Activated CD4-positive, alpha-beta memory T cell treated with anti-CD3 and anti-CD28 coated beads for 36 hours (primary cell): ENCODE results near the gene ZCCHC8. TPM values are rescaled to one million over a fixed set of nuclear protein-coding genes. Genes with fewer than 3 reads are reported as not detected.
"Not testable (repeated sequence)": the region's sequence is repeated elsewhere in the genome, so short reads cannot be mapped to it uniquely, and the experiment has no call there.

Source experiments
- CTCF ChIA-PET: fragments of 350-600 bp; sonication (Branson Sonifier 250); formaldehyde crosslinking; loops from one replicate; lab custom pipeline; 2021; ENCODE audit warnings: antibody characterized with exemption, inconsistent platforms; lab: Charles Lee
- POLR2A ChIA-PET: fragments of 350-600 bp; sonication (Branson Sonifier 250); formaldehyde crosslinking; loops from one replicate; lab custom pipeline; 2021; ENCODE audit warnings: antibody characterized with exemption; lab: Charles Lee
- DNase-seq: peaks from one replicate; pipeline ENCODE4 v3.0.0-alpha.2; 2020
- H3K27ac Mint-ChIP-seq: one replicate; pipeline ENCODE4 v1.8.0; 2021; ENCODE audit warnings: mixed read lengths
- H3K27me3 Mint-ChIP-seq: one replicate; pipeline ENCODE4 v1.8.0; 2021; ENCODE audit warnings: mixed read lengths
- H3K36me3 Mint-ChIP-seq: one replicate; pipeline ENCODE4 v1.8.0; 2021; ENCODE audit warnings: mixed read lengths
- H3K4me1 Mint-ChIP-seq: one replicate; pipeline ENCODE4 v1.8.0; 2021; ENCODE audit warnings: low read depth, mixed read lengths
- H3K4me3 Mint-ChIP-seq: one replicate; pipeline ENCODE4 v1.8.0; 2021; ENCODE audit warnings: mild to moderate bottlenecking, mixed read lengths
- H3K9me3 Mint-ChIP-seq: one replicate; pipeline ENCODE4 v1.8.0; 2021; ENCODE audit warnings: mixed read lengths
- intact Hi-C: fragments of 100-400 bp; cut with micrococcal nuclease; formaldehyde crosslinking; loops from one replicate; pipeline ENCODE4 v1.15.1; 2023
- total RNA-seq, 2 experiments: library from RNA; stranded (reverse); gene quantifications; one replicate each; pipeline ENCODE4 v1.2.3, GENCODE V29; 2021

The ZCCHC8 gene
- total RNA-seq, 2 experiments from 2014 or later = 27.7 to 28.5 TPM

DNA sequence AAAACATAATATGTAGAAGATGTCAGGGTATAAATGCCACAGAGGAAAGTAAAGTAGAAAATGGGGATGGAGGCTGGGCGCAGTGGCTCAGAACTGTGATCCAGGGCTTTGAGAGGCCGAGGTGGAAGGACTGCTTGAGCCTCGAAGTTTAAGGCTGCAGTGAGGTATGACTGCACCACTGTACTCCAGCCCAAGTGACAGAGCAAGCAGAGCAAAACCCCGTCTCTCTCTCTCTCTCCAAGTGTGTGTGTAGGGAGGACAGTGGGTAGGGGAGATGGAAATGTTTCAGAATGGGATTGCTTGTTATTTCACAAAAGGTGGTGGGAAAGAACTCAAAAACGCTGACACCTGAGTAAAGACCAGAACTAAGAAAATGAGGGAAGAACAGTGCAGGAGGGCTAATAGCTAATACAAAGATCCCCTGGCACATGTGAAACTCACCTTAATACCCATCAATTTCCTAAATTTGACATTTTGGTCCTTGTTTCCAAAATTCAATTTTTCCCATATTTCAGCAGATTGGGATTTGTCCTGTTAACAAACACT lies 5.7 kb upstream of the ZCCHC8 start:
- intact Hi-C loops = no loop called here
- peak overlapping the region; percentile 34 for H3K27ac Mint-ChIP-seq
- no peak for DNase-seq
- peaks cover 55% of the 10 kb centered on the region for H3K36me3 Mint-ChIP-seq
- CTCF ChIA-PET = no interaction called here
- H3K4me1 Mint-ChIP-seq = peaks cover 9% of the 10 kb centered on the region
- no peaks in the 10 kb centered on the region for H3K9me3 Mint-ChIP-seq
- POLR2A ChIA-PET = interaction anchor here (14.9 kb wide), 1 partner anchor 17 kb away, joined by 215 read pairs; the partner anchor contains the start of genes KNTC1 and RSRC2
- H3K27me3 Mint-ChIP-seq = no peaks in the 10 kb centered on the region
- no peak overlapping the region for H3K4me3 Mint-ChIP-seq

DNA sequence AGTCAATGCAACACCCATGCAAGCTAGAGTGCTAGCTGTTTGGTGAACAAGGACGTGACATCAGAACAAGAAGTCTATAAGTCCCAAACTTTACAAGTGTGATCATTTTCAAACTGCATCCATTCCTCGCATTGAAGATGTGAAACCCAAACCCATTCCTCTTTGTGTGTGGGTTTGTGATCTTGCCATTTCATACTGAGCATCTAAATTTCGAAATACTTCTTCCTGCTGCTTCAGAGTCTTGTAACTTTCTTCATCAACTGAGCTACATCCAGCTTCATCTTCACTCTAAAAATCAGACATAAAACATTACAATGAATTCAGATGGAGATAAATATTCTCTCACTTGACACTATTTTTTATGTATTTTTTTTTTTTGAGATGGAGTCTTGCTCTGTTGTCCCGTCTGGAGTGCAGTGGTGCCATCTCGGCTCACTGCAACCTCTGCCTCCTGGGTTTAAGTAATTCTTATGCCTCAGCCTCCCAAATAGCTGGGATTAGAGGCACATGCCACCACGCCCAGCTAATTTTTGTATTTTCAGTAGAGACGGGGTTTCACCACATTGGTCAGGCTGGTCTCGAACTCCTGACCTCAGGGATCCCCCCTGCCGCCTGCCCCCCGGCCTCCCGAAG lies 4.8 kb upstream of the ZCCHC8 start:
- DNase-seq = no peak
- intact Hi-C loops = no loop called here
- Mint-ChIP-seq H3K4me1 (peaks cover 16% of the 10 kb centered on the region), H3K9me3 (no peaks in the 10 kb centered on the region), H3K4me3 (no peak overlapping the region), H3K27me3 (no peaks in the 10 kb centered on the region), H3K27ac (no peak overlapping the region), H3K36me3 (peaks cover 53% of the 10 kb centered on the region)
- POLR2A ChIA-PET = interaction anchor here (0.6 to 14.9 kb wide), 3 partner anchors 18 to 255 kb away, joined by 3 to 215 read pairs (median 3); partner anchors contain the start of genes KNTC1 and RSRC2
- CTCF ChIA-PET = no interaction called here

DNA sequence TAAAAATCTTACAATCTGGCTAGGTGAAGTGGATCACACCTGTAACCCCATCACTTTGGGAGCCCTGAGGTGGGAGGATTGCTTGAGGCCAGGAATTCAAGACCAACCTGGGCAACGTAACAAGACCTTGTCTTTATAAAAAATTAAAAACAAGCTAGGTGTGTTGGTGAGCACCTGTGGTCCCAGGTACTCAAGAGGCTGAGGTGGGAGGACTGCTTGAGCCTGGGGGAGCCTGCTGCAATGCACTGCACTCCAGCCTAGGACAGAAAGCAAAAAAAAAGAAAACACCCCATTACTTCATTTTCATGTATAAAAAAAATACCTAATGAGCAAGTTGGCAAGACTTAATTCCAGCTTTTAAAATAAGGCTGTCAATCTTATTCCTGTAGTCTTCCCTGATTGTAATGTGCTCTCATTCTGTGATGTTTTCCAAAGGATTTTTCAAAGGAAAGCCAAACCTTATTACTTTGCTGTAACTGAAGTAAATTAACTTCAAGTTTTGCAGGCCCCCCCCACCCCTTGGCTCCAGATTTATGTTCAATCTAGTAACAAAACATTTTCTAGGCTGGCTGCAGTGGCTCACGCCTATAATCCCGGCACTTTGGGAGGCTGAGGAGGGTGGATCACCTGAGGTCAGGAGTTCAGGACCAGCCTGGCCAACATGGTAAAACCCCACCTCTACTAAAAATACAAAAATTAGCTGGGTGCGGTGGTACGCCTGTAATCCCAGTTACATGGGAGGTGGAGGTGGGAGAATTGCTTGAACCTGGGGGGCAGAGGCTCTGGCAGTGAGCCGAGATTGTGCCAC lies 3.3 kb upstream of the ZCCHC8 start:
- no peak overlapping the region for H3K4me3 Mint-ChIP-seq
- ChIA-PET CTCF (no interaction called here), POLR2A (interaction anchor here (0.6 to 14.9 kb wide), 3 partner anchors 19 to 124 kb away, joined by 3 to 215 read pairs (median 4); partner anchors contain the start of genes KNTC1 and RSRC2)
- H3K9me3 Mint-ChIP-seq = no peaks in the 10 kb centered on the region
- no peak for DNase-seq
- no peaks in the 10 kb centered on the region for H3K27me3 Mint-ChIP-seq
- intact Hi-C loops = no loop called here
- H3K27ac Mint-ChIP-seq = peak overlapping the region; percentile 51
- H3K36me3 Mint-ChIP-seq = peaks cover 46% of the 10 kb centered on the region
- H3K4me1 Mint-ChIP-seq = peaks cover 19% of the 10 kb centered on the region

DNA sequence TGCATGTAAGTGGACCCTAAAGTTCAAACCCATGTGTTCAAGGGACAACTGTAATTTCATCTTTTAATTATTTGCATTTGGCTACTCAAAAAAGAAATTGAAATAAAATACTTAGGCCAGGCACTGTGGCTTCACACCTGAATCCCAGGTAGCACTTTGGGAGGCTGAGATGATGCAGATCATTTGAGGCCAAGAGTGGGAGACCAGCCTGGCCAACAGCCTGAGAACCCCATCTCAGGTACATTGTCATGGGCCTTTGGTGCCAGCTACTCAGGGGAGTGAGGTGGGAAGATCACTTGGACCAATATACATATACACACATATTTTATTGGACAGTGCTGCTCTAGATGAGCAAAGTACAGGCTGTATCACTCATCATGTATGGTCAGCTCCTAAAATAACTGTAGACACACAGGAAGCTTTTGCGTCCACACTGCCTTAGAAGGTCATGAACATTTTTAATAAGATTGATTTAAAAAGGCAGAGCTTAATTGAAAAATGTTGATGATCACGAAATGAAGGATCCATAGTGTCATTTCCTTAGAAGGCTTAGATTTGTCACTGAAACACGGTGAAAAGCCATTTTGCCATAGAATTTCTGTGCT lies 2.5 kb upstream of the ZCCHC8 start:
- H3K27ac Mint-ChIP-seq = peak overlapping the region; percentile 51
- no peaks in the 10 kb centered on the region for H3K9me3 Mint-ChIP-seq
- peaks cover 47% of the 10 kb centered on the region for H3K36me3 Mint-ChIP-seq
- H3K4me3 Mint-ChIP-seq = no peak overlapping the region
- intact Hi-C loops = no loop called here
- POLR2A ChIA-PET = interaction anchor here (0.6 to 14.9 kb wide), 3 partner anchors 19 to 92 kb away, joined by 3 to 215 read pairs (median 4); partner anchors contain the start of genes KNTC1 and RSRC2
- H3K4me1 Mint-ChIP-seq = peaks cover 25% of the 10 kb centered on the region
- CTCF ChIA-PET = no interaction called here
- no peak for DNase-seq
- no peaks in the 10 kb centered on the region for H3K27me3 Mint-ChIP-seq

DNA sequence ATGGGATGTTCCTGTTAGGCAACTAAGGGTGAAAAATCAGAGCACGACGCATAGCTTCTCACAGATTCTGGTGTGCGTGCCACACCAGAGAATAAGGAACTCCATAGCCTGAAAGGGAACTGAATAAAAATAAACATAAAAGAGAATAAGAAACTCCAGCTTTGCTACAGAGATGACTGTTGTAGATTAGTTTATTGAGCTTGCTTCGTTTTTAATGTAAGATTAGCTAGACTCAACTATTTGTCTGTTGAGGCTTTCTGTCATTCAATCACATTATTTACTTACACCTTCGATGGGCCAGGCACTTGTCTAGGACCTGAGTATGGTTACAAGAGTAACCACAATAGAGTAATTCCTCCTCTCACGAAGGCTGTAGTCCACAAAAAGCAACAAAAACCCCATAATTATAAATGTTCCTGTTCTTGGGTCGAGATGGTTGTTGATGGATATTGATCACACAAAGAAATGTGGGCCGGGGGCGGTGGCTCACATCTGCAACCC lies 807 bp upstream of the ZCCHC8 start:
- Mint-ChIP-seq H3K36me3 (peaks cover 39% of the 10 kb centered on the region), H3K9me3 (no peaks in the 10 kb centered on the region), H3K4me1 (peaks cover 32% of the 10 kb centered on the region), H3K4me3 (peak overlapping the region; percentile 98), H3K27me3 (no peaks in the 10 kb centered on the region), H3K27ac (peak overlapping the region; percentile 99)
- ChIA-PET POLR2A (interaction anchor here (0.6 to 14.9 kb wide), 15 partner anchors 8 to 700 kb away, joined by 3 to 215 read pairs (median 6); partner anchors contain the start of genes DENR, DIABLO, KNTC1 and RSRC2), CTCF (interaction anchor here (0.9 to 5.5 kb wide), 5 partner anchors 9 to 165 kb away, joined by 3 to 55 read pairs (median 7); partner anchors contain the start of genes KNTC1 and RSRC2)
- intact Hi-C loops = loop anchor here (1.0 to 2.0 kb wide), 6 partner anchors 26 to 275 kb away; partner anchors contain the start of genes DENR, DIABLO and KNTC1
- no peak for DNase-seq

DNA sequence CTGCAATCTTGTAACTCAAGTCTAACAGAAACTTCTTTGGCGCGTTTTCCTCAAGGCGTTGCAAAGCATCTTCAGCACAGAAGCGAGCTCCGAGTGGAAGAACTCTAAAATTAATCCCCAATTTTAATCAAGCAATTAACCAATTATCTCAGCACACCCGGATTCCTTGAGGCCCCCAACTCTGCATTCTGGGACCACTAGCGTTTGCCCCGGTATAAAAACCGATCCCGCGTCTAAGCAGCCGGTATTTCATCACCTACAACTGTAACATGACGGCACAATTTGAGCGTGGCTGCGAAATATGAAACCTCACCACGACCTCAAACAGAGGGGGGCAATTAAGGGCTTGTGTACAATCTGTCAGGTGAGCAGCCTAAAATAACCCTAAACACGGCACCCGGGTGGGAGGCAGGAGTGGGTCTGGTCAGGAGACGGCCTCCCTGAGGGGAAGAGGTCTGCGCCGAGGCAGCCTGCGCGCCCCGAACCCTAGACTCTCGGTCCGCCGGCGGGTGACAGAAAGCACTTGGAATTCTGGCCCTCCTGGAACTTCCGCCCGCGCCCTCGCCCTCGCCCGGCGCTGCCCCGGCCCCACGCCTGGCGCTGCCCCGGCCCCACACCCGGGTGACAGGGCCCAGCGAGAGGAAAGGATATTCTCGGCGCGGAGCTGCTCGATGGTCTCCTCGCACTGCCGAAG lies 594 bp downstream of the ZCCHC8 start:
- intact Hi-C loops = loop anchor here (1.0 to 2.0 kb wide), 3 partner anchors 47 to 146 kb away; no protein-coding TSS in a partner anchor
- H3K9me3 Mint-ChIP-seq = no peaks in the 10 kb centered on the region
- H3K36me3 Mint-ChIP-seq = peaks cover 31% of the 10 kb centered on the region
- peak; percentile 55 for DNase-seq
- CTCF ChIA-PET = interaction anchor here (0.6 to 5.5 kb wide), 9 partner anchors 10 to 1140 kb away, joined by 3 to 55 read pairs (median 3); partner anchors contain the start of genes KNTC1 and RSRC2
- peak overlapping the region; percentile 99 for H3K27ac Mint-ChIP-seq
- H3K27me3 Mint-ChIP-seq = no peaks in the 10 kb centered on the region
- POLR2A ChIA-PET = interaction anchor here (0.6 to 14.9 kb wide), 19 partner anchors 9 to 339 kb away, joined by 3 to 215 read pairs (median 5); partner anchors contain the start of genes DENR, DIABLO, KNTC1 and RSRC2
- H3K4me1 Mint-ChIP-seq = peaks cover 33% of the 10 kb centered on the region
- peak overlapping the region; percentile 98 for H3K4me3 Mint-ChIP-seq

DNA sequence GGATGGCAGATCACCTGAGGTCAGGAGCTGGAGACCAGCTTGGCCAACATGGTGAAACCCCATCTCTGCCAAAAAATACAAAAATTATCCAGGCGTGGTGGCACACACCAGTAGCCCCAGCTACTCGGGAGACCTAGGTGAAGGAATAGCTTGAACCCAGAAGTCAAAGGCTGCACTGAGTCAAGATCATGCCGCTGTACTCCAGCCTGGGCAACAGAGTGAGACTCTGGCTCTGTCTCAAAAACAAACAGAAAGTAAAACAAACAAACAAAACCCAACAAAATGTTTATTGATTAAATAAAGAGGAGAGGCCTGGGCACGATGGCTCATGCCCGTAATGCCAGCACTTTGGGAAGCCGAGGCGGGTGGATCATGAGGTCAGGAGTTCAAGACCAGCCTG lies 5.5 kb downstream of the ZCCHC8 start:
- Mint-ChIP-seq H3K4me1 (peaks cover 27% of the 10 kb centered on the region), H3K36me3 (peaks cover 36% of the 10 kb centered on the region), H3K4me3 (no peak overlapping the region), H3K27me3 (no peaks in the 10 kb centered on the region), H3K27ac (no peak overlapping the region), H3K9me3 (no peaks in the 10 kb centered on the region)
- ChIA-PET CTCF (interaction anchor here (0.7 to 1.4 kb wide), 2 partner anchors 23 to 139 kb away, joined by 3 to 4 read pairs; no protein-coding TSS in a partner anchor), POLR2A (interaction anchor here (0.5 to 14.9 kb wide), 3 partner anchors 14 to 145 kb away, joined by 3 to 215 read pairs (median 4); partner anchors contain the start of genes KNTC1 and RSRC2)
- intact Hi-C loops = no loop called here
- no peak for DNase-seq

DNA sequence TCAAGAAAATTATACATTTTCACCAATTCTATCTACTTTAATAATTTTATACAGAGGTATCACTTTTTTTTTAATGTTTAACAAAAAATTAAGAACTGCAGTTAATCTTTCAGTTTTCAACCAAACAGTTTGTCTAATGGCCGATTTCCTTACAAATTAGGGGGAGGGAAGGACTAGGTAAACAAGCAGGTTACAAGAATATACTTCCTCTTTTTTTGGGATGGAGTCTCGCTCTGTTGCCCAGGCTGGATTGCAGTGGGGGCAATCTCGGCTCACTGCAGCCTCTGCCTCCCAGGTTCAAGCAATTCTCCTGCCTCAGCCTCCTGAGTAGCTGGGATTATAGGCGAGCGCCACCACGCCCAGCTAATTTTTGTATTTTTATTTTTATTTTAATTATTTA lies 7.5 kb downstream of the ZCCHC8 start:
- intact Hi-C loops, H3K4me3 Mint-ChIP-seq, H3K27me3 Mint-ChIP-seq, DNase-seq, H3K9me3 Mint-ChIP-seq, POLR2A ChIA-PET, H3K27ac Mint-ChIP-seq: not testable (repeated sequence)
- CTCF ChIA-PET = interaction anchor here (0.8 to 1.3 kb wide), 3 partner anchors 19 to 94 kb away, joined by 3 read pairs; no protein-coding TSS in a partner anchor
- Mint-ChIP-seq H3K4me1 (peaks cover 21% of the 10 kb centered on the region), H3K36me3 (peaks cover 35% of the 10 kb centered on the region)

DNA sequence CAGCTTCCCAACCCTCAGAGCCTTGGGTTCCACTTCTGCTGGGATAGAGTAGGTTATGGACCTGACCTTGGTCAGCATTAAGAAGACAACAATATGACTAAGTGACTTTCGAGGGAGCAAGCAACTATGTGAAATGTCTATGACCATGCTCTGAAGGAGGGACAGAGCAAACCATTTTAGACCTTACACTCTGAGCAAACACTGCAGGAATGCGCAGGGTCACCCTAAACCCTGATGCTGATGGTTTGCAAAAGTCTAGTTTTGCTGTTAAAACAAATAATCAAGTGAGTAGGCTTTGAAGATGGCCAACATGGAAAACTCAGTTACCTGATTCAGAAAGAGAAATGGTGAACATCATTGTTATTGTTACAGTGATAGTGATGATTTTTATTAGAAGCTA lies 8.7 kb downstream of the ZCCHC8 start:
- no peak for DNase-seq
- Mint-ChIP-seq H3K4me3 (no peak overlapping the region), H3K36me3 (peaks cover 39% of the 10 kb centered on the region), H3K9me3 (no peaks in the 10 kb centered on the region), H3K27ac (no peak overlapping the region), H3K4me1 (peaks cover 17% of the 10 kb centered on the region), H3K27me3 (no peaks in the 10 kb centered on the region)
- POLR2A ChIA-PET = interaction anchor here (0.6 to 1.7 kb wide), 2 partner anchors 9 to 129 kb away, joined by 3 to 7 read pairs; partner anchors contain the start of gene ZCCHC8
- intact Hi-C loops = no loop called here
- CTCF ChIA-PET = interaction anchor here (1.4 kb wide), 1 partner anchor 20 kb away, joined by 4 read pairs; no protein-coding TSS in a partner anchor

DNA sequence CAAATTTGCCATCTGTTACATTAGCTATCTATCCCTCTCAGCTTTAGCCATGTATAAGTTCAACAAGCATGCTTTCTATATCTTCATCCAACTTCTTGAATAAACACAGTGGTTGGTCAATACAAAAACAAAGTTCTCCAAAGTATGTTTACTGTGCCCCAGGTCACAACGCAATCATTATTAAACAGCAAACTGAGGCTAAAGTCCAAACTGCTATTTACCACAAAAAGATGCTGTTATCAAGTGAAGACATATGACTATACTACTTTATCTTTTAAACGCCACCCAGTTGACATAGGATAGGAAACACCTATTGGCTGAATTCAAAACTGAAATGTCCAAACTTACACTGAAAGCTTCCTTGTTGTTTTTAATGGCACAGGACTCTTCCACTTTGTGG lies 11.7 kb downstream of the ZCCHC8 start:
- DNase-seq = no peak
- no peak overlapping the region for H3K27ac Mint-ChIP-seq
- H3K9me3 Mint-ChIP-seq = no peaks in the 10 kb centered on the region
- peaks cover 43% of the 10 kb centered on the region for H3K36me3 Mint-ChIP-seq
- ChIA-PET POLR2A (no interaction called here), CTCF (interaction anchor here (1.0 to 1.5 kb wide), 2 partner anchors 12 to 17 kb away, joined by 3 to 6 read pairs; partner anchors contain the start of gene ZCCHC8)
- H3K27me3 Mint-ChIP-seq = no peaks in the 10 kb centered on the region
- H3K4me1 Mint-ChIP-seq = peaks cover 13% of the 10 kb centered on the region
- H3K4me3 Mint-ChIP-seq = no peak overlapping the region
- intact Hi-C loops = no loop called here
